T-helper 2 cell treated with Interferon-gamma antibody and Interleukin-4, amounts not matched to agents 5 μg/mL and 100 μg/mL, for 36 hours (primary cell): ENCODE data around the gene MAGEB17.

Source experiments
- DNase-seq: peaks from one replicate; pipeline ENCODE4 v3.0.0; 2021; ENCODE audit warnings: low spot score
- H3K27ac Mint-ChIP-seq: one replicate; pipeline ENCODE4 v1.8.0; 2021; ENCODE audit warnings: mild to moderate bottlenecking, mixed read lengths
- H3K27me3 Mint-ChIP-seq: one replicate; pipeline ENCODE4 v1.8.0; 2021; ENCODE audit warnings: low read depth, mixed read lengths
- H3K36me3 Mint-ChIP-seq: one replicate; pipeline ENCODE4 v1.8.0; 2021; ENCODE audit warnings: low read depth, mixed read lengths
- H3K4me1 Mint-ChIP-seq: one replicate; pipeline ENCODE4 v1.8.0; 2021; ENCODE audit warnings: low read depth, mixed read lengths
- H3K4me3 Mint-ChIP-seq: one replicate; pipeline ENCODE4 v1.8.0; 2022; ENCODE audit warnings: mild to moderate bottlenecking, moderate library complexity, mixed read lengths
- H3K9me3 Mint-ChIP-seq: one replicate; pipeline ENCODE4 v1.8.0; 2021; ENCODE audit warnings: mixed read lengths

The MAGEB17 gene

GRCh38 chrX:16207634-16208033, 40.4 kb downstream of the MAGEB17 start:
- Mint-ChIP-seq H3K4me3 (no peak overlapping the region), H3K4me1 (no peaks in the 10 kb centered on the region)

GRCh38 chrX:16208601-16209000, 41.3 kb downstream of the MAGEB17 start:
- Mint-ChIP-seq H3K9me3 (no peaks in the 10 kb centered on the region), H3K27me3 (no peaks in the 10 kb centered on the region), H3K27ac (no peak overlapping the region), H3K36me3 (no peaks in the 10 kb centered on the region), H3K4me1 (no peaks in the 10 kb centered on the region), H3K4me3 (no peak overlapping the region)
- DNase-seq: no peak

More at GRCh38 chrX:16207634-16208033, 40.4 kb downstream of the MAGEB17 start:
- H3K27me3 Mint-ChIP-seq: no peaks in the 10 kb centered on the region
- no peaks in the 10 kb centered on the region for H3K36me3 Mint-ChIP-seq
- DNase-seq: no peak
- no peaks in the 10 kb centered on the region for H3K9me3 Mint-ChIP-seq
- H3K27ac Mint-ChIP-seq: no peak overlapping the region

- H3K4me1 Mint-ChIP-seq: no peaks in the 10 kb centered on the region
- H3K4me3 Mint-ChIP-seq: no peak overlapping the region
- DNase-seq: no peak
- H3K27ac Mint-ChIP-seq: no peak overlapping the region
- H3K36me3 Mint-ChIP-seq: no peaks in the 10 kb centered on the region
- H3K27me3 Mint-ChIP-seq: no peaks in the 10 kb centered on the region
- no peaks in the 10 kb centered on the region for H3K9me3 Mint-ChIP-seq
Observed at GRCh38 chrX:16210061-16210460, 42.8 kb downstream of the MAGEB17 start.

- Mint-ChIP-seq H3K27me3 (peaks cover 3% of the 10 kb centered on the region), H3K4me1 (no peaks in the 10 kb centered on the region), H3K4me3 (no peak overlapping the region), H3K9me3 (no peaks in the 10 kb centered on the region), H3K36me3 (no peaks in the 10 kb centered on the region), H3K27ac (no peak overlapping the region)
- DNase-seq: no peak
Observed at GRCh38 chrX:16212024-16212423, 44.7 kb downstream of the MAGEB17 start.

GRCh38 chrX:16212436-16212835, 45.2 kb downstream of the MAGEB17 start:
- no peak overlapping the region for H3K4me3 Mint-ChIP-seq
- no peaks in the 10 kb centered on the region for H3K9me3 Mint-ChIP-seq
- no peaks in the 10 kb centered on the region for H3K4me1 Mint-ChIP-seq
- H3K27ac Mint-ChIP-seq: no peak overlapping the region
- H3K27me3 Mint-ChIP-seq: peaks cover 3% of the 10 kb centered on the region
- no peak for DNase-seq
- no peaks in the 10 kb centered on the region for H3K36me3 Mint-ChIP-seq

- H3K27ac Mint-ChIP-seq: no peak overlapping the region
- H3K9me3 Mint-ChIP-seq: no peaks in the 10 kb centered on the region
- no peak for DNase-seq
- no peak overlapping the region for H3K4me3 Mint-ChIP-seq
- peaks cover 3% of the 10 kb centered on the region for H3K27me3 Mint-ChIP-seq
- no peaks in the 10 kb centered on the region for H3K4me1 Mint-ChIP-seq
- H3K36me3 Mint-ChIP-seq: no peaks in the 10 kb centered on the region
Observed at GRCh38 chrX:16213961-16214360, 46.7 kb downstream of the MAGEB17 start.

GRCh38 chrX:16215660-16216059, 48.4 kb downstream of the MAGEB17 start:
- Mint-ChIP-seq H3K36me3 (no peaks in the 10 kb centered on the region), H3K4me3 (no peak overlapping the region), H3K27me3 (peaks cover 3% of the 10 kb centered on the region), H3K4me1 (no peaks in the 10 kb centered on the region), H3K27ac (no peak overlapping the region), H3K9me3 (no peaks in the 10 kb centered on the region)
- DNase-seq: no peak
